Measurements from ENCODE around the gene ENO3.

ENO3 gene

GRCh38 chr17:4998027-4998731 is 47.3 kb downstream of the ENO3 start:
- no peaks in the 10 kb centered on the region for H3K27me3 ChIP-seq (ENCODE audit: control insufficient read depth, insufficient read depth, low read length)
- H3K27ac ChIP-seq (ENCODE audit: low read depth, low read length) = peak overlapping the region; percentile 95
- peak overlapping the region; percentile 76 for H3K9ac ChIP-seq (ENCODE audit: low read length)
- peak overlapping the region; percentile 92 for H3K4me3 ChIP-seq (ENCODE audit: low read length)
- peaks cover 17% of the 10 kb centered on the region for H3K36me3 ChIP-seq (ENCODE audit: control insufficient read depth, insufficient read depth, low read length)
- peaks cover 12% of the 10 kb centered on the region for H3K4me1 ChIP-seq (ENCODE audit: control insufficient read depth, insufficient read depth, low read length)

- Histone ChIP-seq H3K36me3 (ENCODE audit: control insufficient read depth, insufficient read depth, low read length) (peaks cover 24% of the 10 kb centered on the region), H3K4me3 (ENCODE audit: low read length) (peak overlapping the region; percentile 92), H3K4me1 (ENCODE audit: control insufficient read depth, insufficient read depth, low read length) (peaks cover 12% of the 10 kb centered on the region), H3K27ac (ENCODE audit: low read depth, low read length) (no peak overlapping the region), H3K9ac (ENCODE audit: low read length) (peak overlapping the region; percentile 76), H3K27me3 (ENCODE audit: control insufficient read depth, insufficient read depth, low read length) (no peaks in the 10 kb centered on the region)
Measured at GRCh38 chr17:4998732-4999429, 48.0 kb downstream of the ENO3 start.

GRCh38 chr17:4999430-5000093 is 48.6 kb downstream of the ENO3 start:
- Histone ChIP-seq H3K9ac (ENCODE audit: low read length) (no peak overlapping the region), H3K4me3 (ENCODE audit: low read length) (peak overlapping the region; percentile 92), H3K27ac (ENCODE audit: low read depth, low read length) (no peak overlapping the region)

GRCh38 chr17:5000237-5000639 is 49.3 kb downstream of the ENO3 start:
- no peaks in the 10 kb centered on the region for H3K27me3 ChIP-seq (ENCODE audit: control insufficient read depth, insufficient read depth, low read length)
- no peak overlapping the region for H3K27ac ChIP-seq (ENCODE audit: low read depth, low read length)
- H3K36me3 ChIP-seq (ENCODE audit: control insufficient read depth, insufficient read depth, low read length) = peaks cover 37% of the 10 kb centered on the region
- no peak overlapping the region for H3K4me3 ChIP-seq (ENCODE audit: low read length)
- peaks cover 12% of the 10 kb centered on the region for H3K4me1 ChIP-seq (ENCODE audit: control insufficient read depth, insufficient read depth, low read length)
- no peak overlapping the region for H3K9ac ChIP-seq (ENCODE audit: low read length)

More at GRCh38 chr17:4999430-5000093, 48.6 kb downstream of the ENO3 start:
- Histone ChIP-seq H3K4me1 (ENCODE audit: control insufficient read depth, insufficient read depth, low read length) (peaks cover 12% of the 10 kb centered on the region), H3K36me3 (ENCODE audit: control insufficient read depth, insufficient read depth, low read length) (peaks cover 31% of the 10 kb centered on the region), H3K27me3 (ENCODE audit: control insufficient read depth, insufficient read depth, low read length) (no peaks in the 10 kb centered on the region)

- Histone ChIP-seq H3K27me3 (ENCODE audit: control insufficient read depth, insufficient read depth, low read length) (no peaks in the 10 kb centered on the region), H3K27ac (ENCODE audit: low read depth, low read length) (no peak overlapping the region), H3K36me3 (ENCODE audit: control insufficient read depth, insufficient read depth, low read length) (peaks cover 47% of the 10 kb centered on the region), H3K4me1 (ENCODE audit: control insufficient read depth, insufficient read depth, low read length) (peaks cover 9% of the 10 kb centered on the region), H3K4me3 (ENCODE audit: low read length) (no peak overlapping the region), H3K9ac (ENCODE audit: low read length) (no peak overlapping the region)
Measured at GRCh38 chr17:5002121-5002788, 51.3 kb downstream of the ENO3 start.

GRCh38 chr17:5003214-5003867 is 52.4 kb downstream of the ENO3 start:
- H3K4me3 ChIP-seq (ENCODE audit: low read length) = no peak overlapping the region
- peaks cover 9% of the 10 kb centered on the region for H3K4me1 ChIP-seq (ENCODE audit: control insufficient read depth, insufficient read depth, low read length)
- no peaks in the 10 kb centered on the region for H3K27me3 ChIP-seq (ENCODE audit: control insufficient read depth, insufficient read depth, low read length)
- no peak overlapping the region for H3K27ac ChIP-seq (ENCODE audit: low read depth, low read length)
- H3K9ac ChIP-seq (ENCODE audit: low read length) = no peak overlapping the region
- H3K36me3 ChIP-seq (ENCODE audit: control insufficient read depth, insufficient read depth, low read length) = peaks cover 57% of the 10 kb centered on the region

Data from rectal smooth muscle tissue (tissue), 1 donor.